Pancreas (tissue), 10 donors: Measurements from ENCODE around the gene RASGRP2. TPM values are rescaled to one million over a fixed set of nuclear protein-coding genes. Genes with fewer than 3 reads are reported as not detected.

ENCODE experiments used
- ATAC-seq, 4 donors: fragments of 200-7000 bp; cut with Tn5 transposase; one replicate each; pipeline versions ENCODE4 v1.8.0 to v1.9.1; 2020; ENCODE audit warnings: mild to moderate bottlenecking in 4 of 4, moderate library complexity in 4 of 4
- DNase-seq, 6 donors: peaks; one replicate each; pipeline ENCODE4 v3.0.0-alpha.2; 2020
- FAIRE-seq: peaks from 2 replicates; lab custom pipeline; 2012; peaks lifted over from hg19 to GRCh38; lab: Jason Lieb, UNC
- H3K27ac ChIP-seq, 4 donors: fragments of 200-600 bp; sonication (generic); 1 replicate in 3 of 4; 2 replicates in 1 of 4; pipeline versions ENCODE4 v1.5.0 to v1.8.0; 2020
- H3K27me3 ChIP-seq, 4 donors: fragments of 200-600 bp; one replicate each; pipeline ENCODE4 v1.8.0; 2021
- H3K36me3 ChIP-seq, 3 donors: fragments of 200-600 bp; sonication (generic) in 1 of 3; one replicate each; pipeline versions ENCODE4 v1.5.0 to v1.8.0; 2020 to 2021
- H3K4me1 ChIP-seq, 3 donors: fragments of 200-600 bp; one replicate each; pipeline ENCODE4 v1.8.0; 2021
- H3K4me3 ChIP-seq, 4 donors: fragments of 200-600 bp; sonication (generic) in 2 of 4; one replicate each; pipeline versions ENCODE4 v1.5.0 to v1.8.0; 2020 to 2021
- H3K9me3 ChIP-seq, 4 donors: fragments of 200-600 bp; one replicate each; pipeline ENCODE4 v1.8.0; 2021
- WGBS, 2 donors: extraction: QIAGEN DNeasy Blood & Tissue Kit; methylation state at CpG; one replicate each; pipeline ENCODE4 v1.1.7; 2013; 5-methylcytosine and 5-hydroxymethylcytosine counted together
- intact Hi-C, 3 donors: fragments of 100-400 bp; cut with DNase I; formaldehyde crosslinking; loops; one replicate each; pipeline versions ENCODE4 v1.11.1 to v1.14.2; 2022
- polyA plus RNA-seq, 2 donors: library from polyadenylated mRNA; stranded (reverse); fragments of 200-250 nt; gene quantifications; one replicate each; pipeline ENCODE4 v1.2.3, GENCODE V29; 2013
- total RNA-seq, 6 donors: library from RNA; stranded (reverse); fragmentation: NEBNext Ultra II Directional in 4 of 6; extraction: Animal tissue kit (Norgen Biotek cat#: 25700) in 4 of 6; gene quantifications; one replicate each; pipeline versions ENCODE4 v1.2.1 to v1.2.4, GENCODE V29; 2021 to 2023
- TF ChIP-seq, protein P1 (sequence below), 4 donors: fragments of 200-600 bp; sonication (generic) in 3 of 4; IDR thresholded peaks; one replicate each; pipeline versions ENCODE4 v1.5.0 to v1.8.0; 2021; ENCODE audit warnings: antibody characterized with exemption in 4 of 4
- donor health status: healthy with polysubstance abuse.
- donor health status: DM: no; HTN: no; CAD: no; lungs with moderate emphysema.
- donor health status: DM: no; HTN: no; CAD: no.
- donor health status: control.
- donor health status: control.
- donor health status: Bipolar disorder and iron deficiency.
- donor health status: DM: yes; HTN: yes; CAD: no.
- donor health status: DM: no; HTN: no; CAD: no.
- donor health status: DM: no; HTN: no; CAD: no.
- donor health status: DM: yes; HTN: yes; CAD: no.

The RASGRP2 gene
- total and polyA plus RNA-seq, 8 donors = 0.91 to 12.4 (median 2.4) TPM

DNA sequence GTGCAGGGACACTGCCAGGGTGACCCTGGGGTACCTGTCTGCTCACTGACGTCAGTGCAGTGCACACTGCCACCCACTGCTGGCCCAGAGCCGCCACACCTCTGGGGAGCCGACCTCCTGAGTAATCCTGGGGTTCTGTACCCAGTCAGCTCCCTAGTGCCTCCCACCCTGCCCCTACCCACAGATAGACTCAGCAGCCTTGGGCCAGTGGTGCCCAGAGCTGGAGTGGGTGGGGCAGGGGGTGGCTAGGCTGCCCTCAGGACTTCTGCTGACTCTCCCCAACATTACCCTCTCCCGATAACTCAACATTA lies 26.7 kb downstream of the RASGRP2 start:
- H3K4me1 ChIP-seq = no peaks in the 10 kb centered on the region
- H3K36me3 ChIP-seq = no peaks in the 10 kb centered on the region
- peaks cover 0 to 5% (median 0%) of the 10 kb centered on the region in 4 donors for H3K27me3 ChIP-seq
- no peak for FAIRE-seq
- no peaks in the 10 kb centered on the region for H3K9me3 ChIP-seq
- 56 to 71% methylated on average over 4 of the region's 4 CpGs for WGBS, 2 donors
- TF ChIP-seq, protein P1, sequence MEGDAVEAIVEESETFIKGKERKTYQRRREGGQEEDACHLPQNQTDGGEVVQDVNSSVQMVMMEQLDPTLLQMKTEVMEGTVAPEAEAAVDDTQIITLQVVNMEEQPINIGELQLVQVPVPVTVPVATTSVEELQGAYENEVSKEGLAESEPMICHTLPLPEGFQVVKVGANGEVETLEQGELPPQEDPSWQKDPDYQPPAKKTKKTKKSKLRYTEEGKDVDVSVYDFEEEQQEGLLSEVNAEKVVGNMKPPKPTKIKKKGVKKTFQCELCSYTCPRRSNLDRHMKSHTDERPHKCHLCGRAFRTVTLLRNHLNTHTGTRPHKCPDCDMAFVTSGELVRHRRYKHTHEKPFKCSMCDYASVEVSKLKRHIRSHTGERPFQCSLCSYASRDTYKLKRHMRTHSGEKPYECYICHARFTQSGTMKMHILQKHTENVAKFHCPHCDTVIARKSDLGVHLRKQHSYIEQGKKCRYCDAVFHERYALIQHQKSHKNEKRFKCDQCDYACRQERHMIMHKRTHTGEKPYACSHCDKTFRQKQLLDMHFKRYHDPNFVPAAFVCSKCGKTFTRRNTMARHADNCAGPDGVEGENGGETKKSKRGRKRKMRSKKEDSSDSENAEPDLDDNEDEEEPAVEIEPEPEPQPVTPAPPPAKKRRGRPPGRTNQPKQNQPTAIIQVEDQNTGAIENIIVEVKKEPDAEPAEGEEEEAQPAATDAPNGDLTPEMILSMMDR (IDR thresholded peaks at IDR 0.05) = no peak
- peak in 1 of 6 donors; percentile 33 for DNase-seq
- intact Hi-C loops = no loop called here
- H3K27ac ChIP-seq = no peak overlapping the region
- no peak overlapping the region for H3K4me3 ChIP-seq
- no peak for ATAC-seq

DNA sequence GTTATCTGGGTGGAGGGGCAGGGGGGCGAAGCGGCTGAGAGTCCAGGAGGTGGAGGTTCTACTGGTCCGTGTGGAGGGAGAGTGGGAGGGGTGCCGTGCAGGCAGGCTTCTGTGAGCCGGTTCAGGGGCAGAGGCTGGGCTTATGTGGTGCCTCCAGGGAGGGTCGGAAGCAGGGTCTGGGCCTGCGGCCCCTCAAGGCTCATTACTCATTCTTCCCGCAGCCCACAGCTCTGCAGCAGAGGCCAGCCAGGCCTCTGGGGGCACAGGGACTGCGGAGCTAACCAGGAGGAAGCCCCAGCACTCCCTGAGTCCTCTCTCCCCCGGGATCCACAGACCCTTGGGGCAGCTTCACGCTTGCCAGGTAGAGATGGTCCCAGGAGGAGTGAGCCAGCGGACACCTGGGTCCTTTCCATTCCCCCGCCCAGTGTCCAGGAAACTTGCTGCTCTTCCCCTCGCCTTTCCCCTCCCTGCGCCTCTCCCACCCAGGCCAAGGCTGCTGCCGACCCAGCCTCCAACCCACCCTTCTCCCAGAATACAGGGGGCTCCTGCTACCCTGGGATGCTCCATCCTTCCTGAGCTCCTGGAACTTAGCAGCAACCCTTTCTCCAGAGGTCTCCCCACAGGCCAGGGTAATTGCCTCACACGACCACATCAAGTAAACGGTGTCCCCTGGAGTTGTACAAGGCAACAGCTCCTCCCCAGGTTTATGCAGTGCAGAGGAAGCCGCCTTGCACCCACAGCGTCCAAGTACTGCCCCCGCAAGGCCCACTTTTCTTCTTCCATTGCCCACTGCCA lies 27.3 kb downstream of the RASGRP2 start:
- Histone ChIP-seq H3K4me3 (no peak overlapping the region), H3K27ac (no peak overlapping the region), H3K9me3 (no peaks in the 10 kb centered on the region), H3K36me3 (no peaks in the 10 kb centered on the region), H3K27me3 (peaks cover 0 to 11% (median 0%) of the 10 kb centered on the region in 4 donors), H3K4me1 (no peaks in the 10 kb centered on the region)
- no peak for FAIRE-seq
- intact Hi-C loops = no loop called here
- TF ChIP-seq, protein P1 (IDR thresholded peaks at IDR 0.05) = no peak
- WGBS, 2 donors = 40 to 48% methylated on average over 19 to 21 of the region's 21 CpGs
- ATAC-seq = no peak
- peak in 1 of 6 donors; percentile 37 for DNase-seq

DNA sequence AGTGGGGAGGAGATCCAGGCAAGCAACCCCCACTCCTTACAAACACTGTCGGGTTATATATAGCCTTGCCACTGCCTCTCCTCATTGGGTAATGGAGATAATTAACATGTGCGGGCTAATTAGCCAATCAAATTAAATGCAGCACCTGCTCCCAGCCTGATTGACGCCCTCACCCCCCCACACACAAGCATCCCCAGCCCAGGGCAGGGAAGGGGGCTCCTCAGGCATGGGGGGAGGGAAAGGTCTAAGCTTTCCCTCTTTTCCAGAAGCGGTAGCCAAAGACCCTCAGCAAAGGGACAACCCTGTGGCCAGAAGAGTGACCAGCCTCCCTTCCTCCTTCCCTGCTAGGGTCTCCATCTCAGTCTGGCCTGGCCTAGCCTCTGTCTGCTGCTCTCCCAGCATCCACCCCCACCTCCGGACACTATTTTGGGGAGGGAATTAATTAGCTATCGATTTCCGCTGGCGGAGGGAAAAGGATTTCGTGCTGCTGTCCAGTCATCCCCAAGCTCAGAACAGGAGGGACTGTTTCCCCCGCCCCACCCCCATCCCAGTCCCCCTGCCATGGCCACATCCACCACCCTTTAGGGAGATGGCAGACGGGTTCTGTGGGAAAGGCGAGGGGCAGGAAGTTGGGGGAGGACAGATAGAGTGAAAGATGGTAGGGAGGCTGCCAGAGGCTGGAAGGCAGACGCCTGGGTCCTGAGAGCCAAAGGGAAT lies 28.0 kb downstream of the RASGRP2 start:
- TF ChIP-seq, protein P1 (IDR thresholded peaks at IDR 0.05) = no peak
- 39 to 42% methylated on average over 13 of the region's 13 CpGs for WGBS, 2 donors

DNA sequence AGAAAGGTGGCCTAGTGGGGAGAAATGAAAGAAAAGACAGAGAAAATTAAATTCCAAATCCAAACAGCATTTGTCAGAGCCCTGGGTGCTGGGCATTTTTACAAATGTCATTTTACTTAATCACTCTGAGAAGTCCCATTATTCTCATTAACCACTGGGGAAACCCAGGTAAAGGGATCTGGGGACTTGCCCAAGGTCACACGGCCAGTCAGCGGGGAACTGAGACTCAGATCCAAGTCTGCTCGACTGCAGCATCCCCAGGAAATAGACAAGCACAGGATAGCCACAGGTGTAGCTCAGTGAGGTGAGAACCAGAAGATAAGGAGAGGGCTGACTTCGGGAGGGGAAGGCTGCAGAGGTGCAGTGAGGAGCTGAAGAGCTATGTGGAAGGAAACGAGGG lies 28.8 kb downstream of the RASGRP2 start:
- intact Hi-C loops = no loop called here
- H3K36me3 ChIP-seq = no peaks in the 10 kb centered on the region
- no peak for DNase-seq
- H3K9me3 ChIP-seq = no peaks in the 10 kb centered on the region
- H3K4me1 ChIP-seq = no peaks in the 10 kb centered on the region
- H3K27ac ChIP-seq = no peak overlapping the region
- WGBS, 2 donors = 15 to 17% methylated on average over 5 of the region's 5 CpGs
- TF ChIP-seq, protein P1 (IDR thresholded peaks at IDR 0.05) = no peak
- no peak for FAIRE-seq
- peaks cover 0 to 27% (median 4%) of the 10 kb centered on the region in 4 donors for H3K27me3 ChIP-seq
- no peak overlapping the region for H3K4me3 ChIP-seq
- no peak for ATAC-seq

More for the DNA sequence above, 28.0 kb downstream of the RASGRP2 start:
- Histone ChIP-seq H3K4me3 (no peak overlapping the region), H3K27ac (no peak overlapping the region), H3K36me3 (no peaks in the 10 kb centered on the region), H3K27me3 (peaks cover 0 to 19% (median 2%) of the 10 kb centered on the region in 4 donors), H3K4me1 (no peaks in the 10 kb centered on the region), H3K9me3 (no peaks in the 10 kb centered on the region)
- ATAC-seq (no peak), DNase-seq (no peak), FAIRE-seq (no peak)
- intact Hi-C loops = no loop called here
